NCI-H345 treated with DMSO at 0.1 percent for 48 hours (cell line): ENCODE data around the gene GSAP.

ENCODE experiments used
- DNase-seq: peaks from one replicate; lab custom pipeline; 2025; ENCODE audit not compliant: unreplicated experiment; lab: John Stamatoyannopoulos, UW

GSAP gene

GRCh38 chr7:77439572-77439971 lies 23.4 kb upstream of the GSAP start:
- DNase-seq = no peak

GRCh38 chr7:77438131-77438530 lies 22.0 kb upstream of the GSAP start:
- no peak for DNase-seq

GRCh38 chr7:77434570-77435275 lies 18.6 kb upstream of the GSAP start:
- no peak for DNase-seq

GRCh38 chr7:77433901-77434300 lies 17.8 kb upstream of the GSAP start:
- no peak for DNase-seq

GRCh38 chr7:77430927-77431326 lies 14.8 kb upstream of the GSAP start:
- no peak for DNase-seq

GRCh38 chr7:77428777-77429231 lies 12.7 kb upstream of the GSAP start:
- no peak for DNase-seq

GRCh38 chr7:77427996-77428603 lies 12.0 kb upstream of the GSAP start:
- no peak for DNase-seq

GRCh38 chr7:77426521-77427051 lies 10.4 kb upstream of the GSAP start:
- no peak for DNase-seq

GRCh38 chr7:77426052-77426404 lies 9.9 kb upstream of the GSAP start:
- DNase-seq = no peak

GRCh38 chr7:77425101-77426051 lies 9.2 kb upstream of the GSAP start:
- DNase-seq = no peak

GRCh38 chr7:77422500-77422899 lies 6.4 kb upstream of the GSAP start:
- DNase-seq = no peak

GRCh38 chr7:77420986-77421672 lies 5.0 kb upstream of the GSAP start:
- DNase-seq = no peak

GRCh38 chr7:77420438-77420837 lies 4.3 kb upstream of the GSAP start:
- DNase-seq = no peak

GRCh38 chr7:77419102-77419501 lies 3.0 kb upstream of the GSAP start:
- no peak for DNase-seq

- no peak for DNase-seq
Observed at GRCh38 chr7:77417801-77418200, 1.7 kb upstream of the GSAP start.

GRCh38 chr7:77416621-77417371 lies 647 bp upstream of the GSAP start:
- DNase-seq = no peak

- DNase-seq = no peak
Observed at GRCh38 chr7:77415476-77415822, 700 bp downstream of the GSAP start.

GRCh38 chr7:77413861-77414424 lies 2.2 kb downstream of the GSAP start:
- DNase-seq = no peak

GRCh38 chr7:77413128-77413527 lies 3.0 kb downstream of the GSAP start:
- no peak for DNase-seq
